NCI-H226 (cell line): Measurements from ENCODE around the gene TMEM17.
A peak's percentile ranks its signal among the peaks of the same experiment; 100 is the strongest.

Experiments
- DNase-seq: peaks from one replicate; pipeline ENCODE4 v3.0.0-alpha.2; 2015

TMEM17 gene

DNA sequence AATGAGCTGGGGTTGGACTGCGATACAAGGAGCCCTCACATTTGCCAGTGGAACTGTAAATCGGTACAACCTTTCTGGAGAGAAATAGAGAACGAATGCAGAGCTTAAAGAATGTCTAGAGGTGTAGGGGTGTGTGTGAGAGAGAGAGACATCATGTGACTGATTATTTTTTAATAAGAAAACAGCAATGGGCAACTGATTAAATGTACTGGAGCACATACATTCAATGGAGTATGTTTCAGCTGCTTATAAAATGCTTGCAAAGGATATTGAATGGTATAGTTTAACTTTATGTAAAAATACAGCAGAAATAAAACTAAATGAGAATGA lies 391 bp upstream of the TMEM17 start:
- no peak for DNase-seq

- no peak for DNase-seq
These were observed 766 bp downstream of the TMEM17 start for GRCh38 chr2:62505109-62505749.

DNA sequence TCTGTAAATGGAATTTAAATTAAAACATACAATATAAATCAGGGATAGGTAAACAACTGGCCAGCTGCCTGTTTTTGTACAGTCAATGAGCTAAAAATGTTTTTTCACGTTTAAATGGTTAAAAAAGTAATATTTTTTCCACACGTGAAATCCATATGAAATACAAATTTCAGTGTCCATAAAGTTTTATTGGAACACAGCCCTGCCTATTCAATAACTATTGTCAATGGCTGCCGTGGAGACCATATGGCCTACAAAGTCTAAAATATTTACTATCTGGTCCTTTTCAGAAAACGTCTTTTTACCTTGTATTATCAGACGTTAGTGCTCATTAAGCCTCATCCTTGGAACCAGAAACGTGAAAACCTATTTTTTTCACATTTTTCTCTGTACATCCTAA lies 1.3 kb downstream of the TMEM17 start:
- DNase-seq, result no peak

GRCh38 chr2:62501794-62502500 lies 4.0 kb downstream of the TMEM17 start:
- peak; percentile 12 for DNase-seq

DNA sequence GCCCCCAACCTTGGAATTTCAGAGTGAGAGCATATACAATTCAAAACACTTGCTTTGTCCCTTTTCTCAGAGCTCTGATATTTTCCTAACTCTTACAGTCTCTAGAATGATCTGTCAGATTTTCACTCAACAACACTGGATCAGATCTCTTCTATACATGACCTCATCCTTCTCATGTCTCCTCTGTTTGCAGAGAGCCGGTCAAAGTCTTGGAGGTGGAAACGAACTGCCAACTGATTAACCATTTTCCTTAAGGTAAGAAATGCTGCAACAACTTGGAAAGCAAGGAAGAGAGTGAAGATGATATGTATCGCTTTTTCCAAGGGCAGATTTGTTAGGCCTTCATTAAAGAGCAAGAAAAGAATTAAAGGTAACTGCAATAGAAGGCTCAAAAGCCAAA lies 4.9 kb downstream of the TMEM17 start:
- no peak for DNase-seq

- no peak for DNase-seq
These were observed 6.5 kb downstream of the TMEM17 start for GRCh38 chr2:62499430-62500060.

- no peak for DNase-seq
These were observed 7.3 kb downstream of the TMEM17 start for GRCh38 chr2:62498739-62499138.

DNA sequence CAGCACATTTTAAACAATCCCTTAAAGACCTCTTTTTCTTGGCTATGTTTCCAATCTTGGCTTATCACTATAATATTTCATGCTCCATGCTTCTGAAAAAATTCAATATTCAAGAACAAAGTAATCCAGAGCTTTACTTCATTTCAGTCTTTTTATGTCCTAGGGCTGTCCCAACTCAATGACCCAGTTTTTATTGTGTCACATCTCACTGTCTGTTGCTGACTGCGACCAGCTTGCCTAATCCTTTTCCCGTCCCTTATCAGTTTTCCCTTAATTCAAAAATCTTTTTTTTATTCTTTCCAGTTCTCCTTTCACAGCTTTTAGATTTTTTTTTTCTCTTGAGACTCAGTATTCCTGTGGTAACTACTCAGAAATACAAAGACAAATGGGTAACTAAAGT lies 10.2 kb downstream of the TMEM17 start:
- no peak for DNase-seq

DNA sequence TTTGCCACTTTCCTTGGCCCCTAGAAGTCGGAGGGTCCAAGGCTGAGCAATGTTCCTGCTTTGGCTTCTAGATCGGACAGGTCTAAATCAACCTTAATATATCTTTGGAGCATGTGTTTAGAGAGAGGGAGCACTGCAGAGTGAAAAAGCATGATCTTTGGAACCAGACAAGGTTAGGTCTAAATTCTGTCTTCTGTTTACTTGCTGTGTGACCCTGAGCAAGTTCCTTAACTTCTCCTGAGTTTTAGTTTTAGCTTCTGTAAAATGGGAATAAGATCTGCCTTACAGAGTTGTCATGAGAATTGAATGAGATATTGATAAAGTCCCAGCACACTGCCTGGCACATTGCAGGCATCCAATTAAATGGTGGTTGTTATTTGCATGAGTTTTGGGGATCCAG lies 13.9 kb downstream of the TMEM17 start:
- DNase-seq, result no peak

- no peak for DNase-seq
These were observed 16.3 kb downstream of the TMEM17 start for GRCh38 chr2:62489702-62490101.

DNA sequence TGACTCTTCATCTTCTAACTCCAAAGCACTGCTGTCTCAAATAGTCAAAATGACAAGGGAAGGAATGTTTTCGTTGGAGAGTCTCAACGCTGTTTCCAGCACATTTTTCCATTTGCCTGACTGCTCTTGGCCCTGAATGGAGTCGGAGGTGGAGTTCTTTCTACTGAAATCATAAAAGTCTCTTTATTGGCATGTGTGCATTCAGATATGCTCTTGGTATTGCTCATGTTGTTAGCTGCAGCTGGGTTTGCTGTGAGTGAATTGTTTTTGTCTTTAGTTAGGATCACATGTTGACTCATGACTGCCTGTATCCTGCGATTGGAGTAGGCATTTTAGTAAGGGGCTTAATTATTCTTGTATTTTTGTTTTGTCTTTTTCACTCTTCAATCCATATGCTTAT lies 16.8 kb downstream of the TMEM17 start:
- no peak for DNase-seq

GRCh38 chr2:62486439-62486765 lies 19.6 kb downstream of the TMEM17 start:
- no peak for DNase-seq

GRCh38 chr2:62485761-62486438 lies 20.1 kb downstream of the TMEM17 start:
- DNase-seq, result peak; percentile 54

DNA sequence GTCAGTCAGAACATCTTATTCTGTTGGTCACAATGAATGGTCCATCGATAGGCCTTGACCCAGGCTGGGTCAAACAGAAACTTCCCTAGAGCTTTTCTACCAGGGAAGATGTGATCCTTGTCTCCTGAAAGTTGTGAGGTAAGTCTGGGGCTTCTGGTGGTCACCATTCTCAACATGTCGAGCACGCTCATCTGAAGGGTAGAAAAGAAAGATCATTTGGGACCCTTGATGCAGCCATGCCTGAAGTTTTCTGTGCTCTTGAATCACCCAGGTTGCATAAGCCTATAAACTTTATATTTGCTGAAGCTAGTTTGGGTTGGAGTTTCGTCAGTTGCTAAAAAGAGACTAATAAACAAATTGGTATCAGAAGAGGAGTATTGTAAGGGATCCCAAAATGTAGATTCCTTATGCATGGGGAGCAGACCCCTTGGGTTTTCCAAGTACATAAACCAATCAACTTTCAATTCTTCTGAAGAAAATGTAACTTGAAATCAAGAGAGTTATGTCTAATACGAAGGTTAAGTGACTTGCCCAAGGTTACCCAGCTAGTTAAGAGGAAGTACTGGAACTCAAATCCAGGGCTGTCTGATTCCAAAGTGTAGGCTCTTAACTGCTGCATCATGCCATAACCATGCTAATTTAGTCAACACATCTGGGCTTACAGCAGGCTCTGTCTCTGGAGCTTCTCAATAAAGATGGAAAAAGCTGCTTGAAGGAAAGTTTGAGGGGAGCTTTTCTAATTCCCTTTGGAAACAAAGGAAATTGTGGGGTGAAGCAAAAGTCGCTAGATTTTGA lies 23.2 kb downstream of the TMEM17 start:
- no peak for DNase-seq

DNA sequence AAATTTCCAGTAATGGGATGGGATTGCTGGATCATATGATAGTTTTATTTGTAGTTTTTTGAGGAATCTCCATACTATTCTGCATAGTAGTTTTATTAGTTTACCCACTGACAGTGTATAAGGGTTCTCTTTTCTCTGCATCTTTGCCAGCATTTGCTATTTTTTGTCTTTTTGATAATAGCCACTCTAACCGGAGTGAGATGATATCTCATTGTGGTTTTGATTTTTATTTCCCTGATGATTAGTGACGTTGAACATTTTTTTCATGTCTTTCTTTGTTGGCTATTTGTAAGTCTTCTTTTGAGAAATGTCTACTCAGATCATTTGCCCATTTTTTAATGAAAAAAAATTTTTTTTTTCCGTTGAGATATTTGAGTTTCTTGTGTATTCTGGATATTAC lies 26.1 kb downstream of the TMEM17 start:
- no peak for DNase-seq

DNA sequence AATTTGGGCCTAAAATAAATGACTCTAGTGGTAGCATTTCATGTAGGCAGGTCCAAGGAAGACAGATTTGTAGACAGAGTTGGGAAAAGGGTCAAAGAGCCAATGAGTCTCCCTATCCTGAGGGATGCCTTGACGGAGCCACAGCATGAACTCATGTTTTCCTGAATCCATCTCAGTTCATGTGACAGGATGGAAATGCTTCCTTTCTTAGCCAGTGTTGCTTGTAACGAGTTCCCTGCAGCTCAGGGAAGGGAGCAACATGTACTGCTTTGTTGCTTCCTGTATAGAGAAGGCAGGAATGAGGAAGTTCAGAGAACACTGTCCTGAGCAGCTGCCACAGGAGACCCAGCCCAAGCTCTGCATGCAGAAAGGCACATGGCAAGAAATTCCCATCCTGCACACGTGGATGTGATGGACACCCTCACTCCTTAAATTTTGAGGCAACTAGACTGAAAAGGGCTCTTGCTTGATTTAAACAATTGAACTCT lies 27.9 kb downstream of the TMEM17 start:
- DNase-seq, result no peak

- no peak for DNase-seq
These were observed 28.4 kb downstream of the TMEM17 start for GRCh38 chr2:62477573-62477972.

- DNase-seq, result no peak
These were observed 30.6 kb downstream of the TMEM17 start for GRCh38 chr2:62475172-62476011.

DNA sequence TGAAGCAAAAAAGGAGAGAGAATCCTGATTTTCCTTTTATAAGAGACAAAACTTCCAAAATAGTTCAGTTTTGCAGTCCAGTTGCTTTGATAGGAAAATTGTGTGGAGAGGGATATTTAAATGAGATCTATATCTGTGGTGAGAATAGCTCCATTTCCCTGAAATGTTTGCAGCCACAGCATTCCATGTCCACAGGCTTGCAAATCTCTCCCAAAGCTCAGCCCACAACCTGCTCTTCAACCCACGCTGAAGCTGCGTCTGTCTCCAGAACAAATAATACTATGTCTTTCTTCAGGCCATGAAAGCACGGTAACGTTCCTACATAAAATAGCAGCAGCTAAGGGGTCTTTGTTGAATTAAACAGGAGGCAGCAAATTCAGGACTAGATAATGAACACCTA lies 31.8 kb downstream of the TMEM17 start:
- no peak for DNase-seq

GRCh38 chr2:62473246-62473827 lies 32.7 kb downstream of the TMEM17 start:
- no peak for DNase-seq

GRCh38 chr2:62472312-62472711 lies 33.7 kb downstream of the TMEM17 start:
- no peak for DNase-seq

GRCh38 chr2:62471816-62472215 lies 34.2 kb downstream of the TMEM17 start:
- no peak for DNase-seq
